HFFc6 (cell line): ENCODE data around the gene ACAD11. TPM values are rescaled to one million over a fixed set of nuclear protein-coding genes. Genes with fewer than 3 reads are reported as not detected.

ENCODE experiments used
- DNase-seq: peaks from one replicate; pipeline ENCODE4 v3.0.0-alpha.2; 2018
- H3K27ac Mint-ChIP-seq: 2 replicates; pipeline ENCODE4 v1.8.0; 2020; ENCODE audit warnings: mild to moderate bottlenecking, mixed read lengths
- H3K27me3 Mint-ChIP-seq: 2 replicates; pipeline ENCODE4 v1.8.0; 2021; ENCODE audit warnings: mild to moderate bottlenecking, moderate library complexity, mixed read lengths; ENCODE audit not compliant: insufficient read depth
- H3K36me3 Mint-ChIP-seq: 2 replicates; pipeline ENCODE4 v1.8.0; 2021; ENCODE audit warnings: low read depth, mixed read lengths
- H3K4me1 Mint-ChIP-seq: 2 replicates; pipeline ENCODE4 v1.8.0; 2020; ENCODE audit warnings: low read depth, mixed read lengths
- H3K4me3 Mint-ChIP-seq: 2 replicates; pipeline ENCODE4 v1.8.0; 2020; ENCODE audit warnings: mild to moderate bottlenecking, moderate library complexity, mixed read lengths
- H3K9me3 Mint-ChIP-seq: 2 replicates; pipeline ENCODE4 v1.8.0; 2020; ENCODE audit warnings: mild to moderate bottlenecking, mixed read lengths
- total RNA-seq, 6 experiments: library from RNA; stranded (reverse); fragmentation: NEBNext Ultra II Directional; extraction: Animal tissue kit (Norgen Biotek cat#: 25700); gene quantifications; 2 replicates in 1 of 6; 3 replicates in 5 of 6; pipeline ENCODE4 v1.2.3, GENCODE V29; 2021
- TF ChIP-seq, protein P1 (sequence below): fragments of 200-600 bp; sonication (generic); IDR thresholded peaks from 2 replicates; pipeline ENCODE4 v1.5.0; 2021; ENCODE audit warnings: antibody characterized with exemption, mild to moderate bottlenecking

The ACAD11 gene
- total RNA-seq, 6 experiments from 2014 or later: 13.3 to 18.5 (median 13.8) TPM

DNA sequence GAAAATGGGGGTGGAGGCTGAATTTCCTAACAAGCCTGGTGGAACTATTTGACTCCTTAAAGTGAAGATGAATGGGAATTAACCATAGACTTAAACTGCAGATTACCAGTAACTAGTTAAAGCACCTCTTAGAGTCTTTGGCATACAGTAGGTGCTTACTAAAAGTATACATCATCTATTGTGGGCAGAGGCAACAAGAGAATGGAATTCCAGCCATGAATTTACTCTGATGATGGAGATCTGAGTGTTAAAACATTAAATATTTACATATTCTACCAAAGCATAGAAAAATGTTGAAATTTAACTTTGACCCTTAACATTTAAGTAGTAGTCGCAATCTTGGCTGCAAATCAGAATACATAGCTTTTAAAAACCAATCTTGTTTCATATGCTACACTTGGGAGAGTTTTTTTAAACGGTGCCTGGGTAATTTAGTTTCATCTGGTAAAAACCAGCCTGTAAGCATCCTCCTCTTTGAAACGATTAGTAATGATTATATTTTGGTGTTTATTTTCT, 5.7 kb upstream of the ACAD11 start:
- DNase-seq: no peak
- no peak overlapping the region for H3K27ac Mint-ChIP-seq
- H3K9me3 Mint-ChIP-seq: no peaks in the 10 kb centered on the region
- no peaks in the 10 kb centered on the region for H3K27me3 Mint-ChIP-seq
- no peak overlapping the region for H3K4me3 Mint-ChIP-seq
- TF ChIP-seq, protein P1, sequence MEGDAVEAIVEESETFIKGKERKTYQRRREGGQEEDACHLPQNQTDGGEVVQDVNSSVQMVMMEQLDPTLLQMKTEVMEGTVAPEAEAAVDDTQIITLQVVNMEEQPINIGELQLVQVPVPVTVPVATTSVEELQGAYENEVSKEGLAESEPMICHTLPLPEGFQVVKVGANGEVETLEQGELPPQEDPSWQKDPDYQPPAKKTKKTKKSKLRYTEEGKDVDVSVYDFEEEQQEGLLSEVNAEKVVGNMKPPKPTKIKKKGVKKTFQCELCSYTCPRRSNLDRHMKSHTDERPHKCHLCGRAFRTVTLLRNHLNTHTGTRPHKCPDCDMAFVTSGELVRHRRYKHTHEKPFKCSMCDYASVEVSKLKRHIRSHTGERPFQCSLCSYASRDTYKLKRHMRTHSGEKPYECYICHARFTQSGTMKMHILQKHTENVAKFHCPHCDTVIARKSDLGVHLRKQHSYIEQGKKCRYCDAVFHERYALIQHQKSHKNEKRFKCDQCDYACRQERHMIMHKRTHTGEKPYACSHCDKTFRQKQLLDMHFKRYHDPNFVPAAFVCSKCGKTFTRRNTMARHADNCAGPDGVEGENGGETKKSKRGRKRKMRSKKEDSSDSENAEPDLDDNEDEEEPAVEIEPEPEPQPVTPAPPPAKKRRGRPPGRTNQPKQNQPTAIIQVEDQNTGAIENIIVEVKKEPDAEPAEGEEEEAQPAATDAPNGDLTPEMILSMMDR: no peak
- H3K36me3 Mint-ChIP-seq: peaks cover 10% of the 10 kb centered on the region
- peaks cover 45% of the 10 kb centered on the region for H3K4me1 Mint-ChIP-seq

DNA sequence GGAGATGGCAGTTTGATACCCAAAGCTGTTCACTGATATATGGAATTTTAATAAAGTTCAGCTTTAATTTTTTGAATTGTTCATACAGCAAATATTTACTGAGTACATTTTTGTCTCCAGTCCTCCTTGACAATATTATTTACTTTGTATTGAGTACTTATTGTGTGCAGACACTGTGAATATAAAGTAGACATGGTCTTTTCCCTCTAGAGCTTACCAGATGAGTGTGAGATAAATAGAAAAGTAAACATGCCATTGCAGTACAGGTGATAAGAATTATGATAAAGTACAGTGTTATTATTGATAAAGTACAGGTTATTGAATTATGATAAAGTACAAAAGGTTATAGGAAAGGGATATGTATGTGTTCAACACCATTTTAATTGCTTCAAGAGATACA, 2.6 kb upstream of the ACAD11 start:
- TF ChIP-seq, protein P1: no peak
- Mint-ChIP-seq H3K4me1 (peaks cover 61% of the 10 kb centered on the region), H3K4me3 (peak overlapping the region; percentile 99), H3K9me3 (no peaks in the 10 kb centered on the region), H3K36me3 (peaks cover 10% of the 10 kb centered on the region), H3K27me3 (peaks cover 1% of the 10 kb centered on the region; the same call in 1 of the 2 replicates), H3K27ac (no peak overlapping the region)
- DNase-seq: no peak

DNA sequence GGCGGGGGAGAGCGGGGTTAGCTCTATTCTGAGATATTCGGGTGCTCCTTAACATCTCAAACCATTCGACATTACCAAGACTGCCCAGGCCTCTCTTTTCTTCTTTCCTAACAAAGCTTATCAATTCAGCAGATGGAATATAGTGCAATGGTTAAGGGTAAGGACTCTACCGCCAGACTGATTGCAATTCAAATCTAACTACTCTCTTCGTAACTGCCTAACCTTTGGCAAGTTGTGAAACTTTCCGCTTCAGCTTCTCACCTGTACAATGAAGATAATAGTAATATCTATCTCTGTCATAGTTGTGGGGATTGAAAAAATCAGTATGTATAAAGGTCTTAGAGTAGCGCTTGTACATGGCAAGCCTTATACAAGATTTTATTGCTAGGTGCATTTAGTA, 1.5 kb upstream of the ACAD11 start:
- Mint-ChIP-seq H3K4me1 (peaks cover 70% of the 10 kb centered on the region), H3K4me3 (peak overlapping the region; percentile 99), H3K27me3 (peaks cover 1% of the 10 kb centered on the region; the same call in 1 of the 2 replicates), H3K9me3 (no peaks in the 10 kb centered on the region), H3K27ac (peak overlapping the region; percentile 99), H3K36me3 (peaks cover 10% of the 10 kb centered on the region)
- DNase-seq: no peak
- TF ChIP-seq, protein P1: no peak

DNA sequence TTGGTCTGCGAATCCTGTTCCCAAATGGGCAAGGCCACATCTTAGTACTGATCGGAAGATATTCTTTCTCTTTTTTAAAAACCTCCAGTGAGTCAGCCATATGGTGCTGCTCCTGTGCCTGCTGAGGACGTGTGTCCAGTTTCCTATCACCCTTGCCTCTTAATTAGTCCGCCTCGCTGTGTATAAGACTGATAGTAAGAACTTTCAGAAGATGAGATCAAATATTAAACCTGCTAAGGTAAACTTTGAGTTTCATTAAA, 1.1 kb upstream of the ACAD11 start:
- H3K4me3 Mint-ChIP-seq: peak overlapping the region; percentile 99
- peaks cover 72% of the 10 kb centered on the region for H3K4me1 Mint-ChIP-seq
- H3K27me3 Mint-ChIP-seq: peaks cover 1% of the 10 kb centered on the region; the same call in 1 of the 2 replicates
- H3K9me3 Mint-ChIP-seq: no peaks in the 10 kb centered on the region
- peaks cover 10% of the 10 kb centered on the region for H3K36me3 Mint-ChIP-seq
- peak overlapping the region; percentile 99 for H3K27ac Mint-ChIP-seq
- TF ChIP-seq, protein P1: no peak
- no peak for DNase-seq

DNA sequence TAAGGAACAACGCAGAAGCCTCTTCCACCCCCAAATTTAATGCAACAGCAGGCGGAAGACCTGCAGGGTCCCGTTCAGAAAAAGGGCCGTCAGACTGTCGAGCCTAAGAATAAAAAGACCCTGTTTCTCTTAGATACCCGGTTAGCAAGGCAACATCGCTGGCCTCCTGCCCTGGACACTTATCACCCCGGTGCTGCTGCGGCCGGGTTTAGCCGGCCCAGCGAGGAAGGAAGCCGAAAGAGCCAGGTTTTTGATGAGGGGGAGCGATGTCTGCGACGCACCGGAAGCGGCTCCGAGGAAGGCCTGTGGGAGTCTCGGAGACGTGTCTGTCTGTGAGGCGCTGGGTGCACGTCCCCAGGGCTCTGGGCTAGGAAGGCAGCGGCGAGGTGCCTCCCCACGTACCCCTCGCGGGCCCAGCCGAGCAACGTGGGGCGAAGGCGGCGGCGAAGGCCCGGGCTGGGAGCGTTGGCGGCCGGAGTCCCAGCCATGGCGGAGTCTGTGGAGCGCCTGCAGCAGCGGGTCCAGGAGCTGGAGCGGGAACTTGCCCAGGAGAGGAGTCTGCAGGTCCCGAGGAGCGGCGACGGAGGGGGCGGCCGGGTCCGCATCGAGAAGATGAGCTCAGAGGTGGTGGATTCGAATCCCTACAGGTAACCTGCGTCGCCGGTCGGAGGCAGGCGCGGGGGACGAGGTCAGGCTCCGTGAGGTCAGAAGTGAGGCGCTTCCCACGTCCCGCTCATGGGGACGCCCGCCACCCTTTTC, 622 bp upstream of the ACAD11 start, which contains the start of gene UBA5:
TSS of gene UBA5 (plus strand) at position 278 of the 759 bp plus-strand sequence. CDS start at position 487, 209 bp downstream.
- no peaks in the 10 kb centered on the region for H3K9me3 Mint-ChIP-seq
- peaks cover 76% of the 10 kb centered on the region for H3K4me1 Mint-ChIP-seq
- TF ChIP-seq, protein P1: no peak

More for the DNA sequence above, 622 bp upstream of the ACAD11 start, which contains the start of gene UBA5:
- Mint-ChIP-seq H3K4me3 (peak within 1 kb of the TSS; percentile 99), H3K36me3 (peaks cover 10% of the 10 kb centered on the region), H3K27ac (peak within 1 kb of the TSS; percentile 99), H3K27me3 (peaks cover 1% of the 10 kb centered on the region; the same call in 1 of the 2 replicates)
- DNase-seq: peak; percentile 58
